DND-41 (cell line): ENCODE results near the gene GATM.

Experiments used
- EZH2 ChIP-seq: IDR thresholded peaks from 3 replicates; pipeline ENCODE4 v1.6.1; 2012; ENCODE audit warnings: borderline replicate concordance, low read depth, mild to moderate bottlenecking, moderate library complexity, low read length, inconsistent platforms; ENCODE audit not compliant: severe bottlenecking
- TF ChIP-seq, protein P1 (sequence below): IDR thresholded peaks from 2 replicates; pipeline ENCODE4 v1.5.1; 2012; ENCODE audit warnings: borderline replicate concordance, low read length, moderate library complexity, mild to moderate bottlenecking; ENCODE audit not compliant: poor library complexity, severe bottlenecking; ENCODE audit errors: extremely low read depth

- TF ChIP-seq, protein P1, sequence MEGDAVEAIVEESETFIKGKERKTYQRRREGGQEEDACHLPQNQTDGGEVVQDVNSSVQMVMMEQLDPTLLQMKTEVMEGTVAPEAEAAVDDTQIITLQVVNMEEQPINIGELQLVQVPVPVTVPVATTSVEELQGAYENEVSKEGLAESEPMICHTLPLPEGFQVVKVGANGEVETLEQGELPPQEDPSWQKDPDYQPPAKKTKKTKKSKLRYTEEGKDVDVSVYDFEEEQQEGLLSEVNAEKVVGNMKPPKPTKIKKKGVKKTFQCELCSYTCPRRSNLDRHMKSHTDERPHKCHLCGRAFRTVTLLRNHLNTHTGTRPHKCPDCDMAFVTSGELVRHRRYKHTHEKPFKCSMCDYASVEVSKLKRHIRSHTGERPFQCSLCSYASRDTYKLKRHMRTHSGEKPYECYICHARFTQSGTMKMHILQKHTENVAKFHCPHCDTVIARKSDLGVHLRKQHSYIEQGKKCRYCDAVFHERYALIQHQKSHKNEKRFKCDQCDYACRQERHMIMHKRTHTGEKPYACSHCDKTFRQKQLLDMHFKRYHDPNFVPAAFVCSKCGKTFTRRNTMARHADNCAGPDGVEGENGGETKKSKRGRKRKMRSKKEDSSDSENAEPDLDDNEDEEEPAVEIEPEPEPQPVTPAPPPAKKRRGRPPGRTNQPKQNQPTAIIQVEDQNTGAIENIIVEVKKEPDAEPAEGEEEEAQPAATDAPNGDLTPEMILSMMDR = no peak
- TF ChIP-seq EZH2 = no peak
These were observed 52.1 kb downstream of the GATM start for GRCh38 chr15:45326280-45326679.
